Liver (tissue), 3 donors: Measurements from ENCODE around the gene GLB1L2.

Source experiments
- CTCF ChIP-seq: fragments of 150-350 bp; IDR thresholded peaks from 2 replicates; pipeline ENCODE4 v1.5.1; 2017; ENCODE audit warnings: improper control_type of control experiment, low read depth, low read length; ENCODE audit not compliant: missing input control
- EGR1 ChIP-seq, 2 donors: IDR thresholded peaks; 2 replicates each; pipeline ENCODE4 v1.6.1; 2016 to 2018; ENCODE audit warnings: antibody characterized with exemption in 2 of 2, low read depth in 2 of 2
- GABPA ChIP-seq, 2 donors: IDR thresholded peaks in 1 of 2; conservative IDR thresholded peaks in 1 of 2; 2 replicates each; pipeline ENCODE4 v1.6.1; 2016; ENCODE audit warnings: antibody characterized with exemption in 2 of 2, mild to moderate bottlenecking in 1 of 2, moderate library complexity in 1 of 2
- JUND ChIP-seq, 2 donors: IDR thresholded peaks; 2 replicates each; pipeline ENCODE4 v1.6.1; 2016; ENCODE audit warnings: antibody characterized with exemption in 2 of 2
- MAX ChIP-seq: IDR thresholded peaks from 2 replicates; pipeline ENCODE4 v1.6.1; 2016; ENCODE audit warnings: antibody characterized with exemption
- NR2F2 ChIP-seq: IDR thresholded peaks from 2 replicates; pipeline ENCODE4 v1.6.1; 2016; ENCODE audit warnings: antibody characterized with exemption
- RAD21 ChIP-seq, 2 donors: IDR thresholded peaks; 2 replicates each; pipeline ENCODE4 v1.6.1; 2016; ENCODE audit warnings: antibody characterized with exemption in 2 of 2, mild to moderate bottlenecking in 2 of 2
- REST ChIP-seq: IDR thresholded peaks from 2 replicates; pipeline ENCODE4 v1.6.1; 2016; ENCODE audit warnings: antibody characterized with exemption, mild to moderate bottlenecking
- SP1 ChIP-seq: IDR thresholded peaks from 2 replicates; pipeline ENCODE4 v1.6.1; 2018; ENCODE audit warnings: antibody characterized with exemption, mild to moderate bottlenecking
- TAF1 ChIP-seq: conservative IDR thresholded peaks from 2 replicates; pipeline ENCODE4 v1.6.1; 2016; ENCODE audit warnings: antibody characterized with exemption, mild to moderate bottlenecking
- YY1 ChIP-seq: IDR thresholded peaks from 2 replicates; pipeline ENCODE4 v1.6.1; 2016; ENCODE audit warnings: antibody characterized with exemption, mild to moderate bottlenecking
- ZBTB33 ChIP-seq: IDR thresholded peaks from 2 replicates; pipeline ENCODE4 v1.6.1; 2016; ENCODE audit warnings: antibody characterized with exemption
- donor health status: healthy.
- donor health status: healthy.

GRCh38 chr11:134379241-134379640, 47.5 kb downstream of the GLB1L2 start:
- no peak for TF ChIP-seq CTCF
- no peak for TF ChIP-seq MAX
- no peak for TF ChIP-seq RAD21 (IDR thresholded peaks at IDR 0.05)
- no peak for TF ChIP-seq ZBTB33
- TF ChIP-seq YY1: no peak
- TF ChIP-seq SP1: no peak
- no peak for TF ChIP-seq EGR1 (IDR thresholded peaks at IDR 0.05; ENCODE audit: low read depth in 2 of 2)
- no peak for TF ChIP-seq TAF1
- no peak for TF ChIP-seq REST
- TF ChIP-seq GABPA (IDR thresholded peaks at IDR 0.05 in 1 of 2, conservative IDR thresholded peaks at IDR 0.05 in 1 of 2): no peak
- TF ChIP-seq NR2F2: no peak
- TF ChIP-seq JUND (IDR thresholded peaks at IDR 0.05): no peak
